Upper lobe of right lung (tissue), 1 donor: ENCODE results near the gene SCNN1A. TPM values are rescaled to one million over a fixed set of nuclear protein-coding genes. Genes with fewer than 3 reads are reported as not detected.

ENCODE experiments used
- ATAC-seq: fragments of 200-7000 bp; cut with Tn5 transposase; one replicate; pipeline ENCODE4 v1.9.1; 2020; ENCODE audit warnings: mild to moderate bottlenecking, moderate library complexity
- DNase-seq: peaks from one replicate; pipeline ENCODE4 v3.0.0-alpha.2; 2020
- H3K27ac ChIP-seq: fragments of 200-600 bp; one replicate; pipeline ENCODE4 v1.8.0; 2022
- H3K27me3 ChIP-seq: fragments of 200-600 bp; one replicate; pipeline ENCODE4 v1.8.0; 2022; ENCODE audit warnings: mild to moderate bottlenecking
- H3K36me3 ChIP-seq: fragments of 200-600 bp; one replicate; pipeline ENCODE4 v1.8.0; 2022
- H3K4me1 ChIP-seq: fragments of 200-600 bp; one replicate; pipeline ENCODE4 v1.8.0; 2022
- H3K4me3 ChIP-seq: fragments of 200-600 bp; one replicate; pipeline ENCODE4 v1.8.0; 2022; ENCODE audit warnings: mild to moderate bottlenecking
- H3K9me3 ChIP-seq: fragments of 200-600 bp; one replicate; pipeline ENCODE4 v1.8.0; 2022
- intact Hi-C: fragments of 100-400 bp; cut with DNase I; formaldehyde crosslinking; loops from one replicate; pipeline ENCODE4 v1.11.0; 2022
- total RNA-seq: library from RNA; stranded (reverse); fragmentation: NEBNext Ultra II Directional; extraction: Animal tissue kit (Norgen Biotek cat#: 25700); gene quantifications from one replicate; pipeline ENCODE4 v1.2.1, GENCODE V29; 2021
- TF ChIP-seq, protein P1 (sequence below): fragments of 200-600 bp; IDR thresholded peaks from one replicate; pipeline ENCODE4 v1.8.0; 2022; ENCODE audit warnings: antibody characterized with exemption
- donor health status: DM: no; HTN: yes; CAD: no; lungs with severe emphysema.

Gene SCNN1A
- total RNA-seq, 1 donor from 2014 or later = 199 TPM

GRCh38 chr12:6399884-6400644 is 24.7 kb upstream of the SCNN1A start:
- Histone ChIP-seq H3K4me1 (no peaks in the 10 kb centered on the region), H3K9me3 (no peaks in the 10 kb centered on the region), H3K36me3 (peaks cover 5% of the 10 kb centered on the region), H3K4me3 (no peak overlapping the region), H3K27ac (no peak overlapping the region), H3K27me3 (no peaks in the 10 kb centered on the region)
- no peak for ATAC-seq
- TF ChIP-seq, protein P1, sequence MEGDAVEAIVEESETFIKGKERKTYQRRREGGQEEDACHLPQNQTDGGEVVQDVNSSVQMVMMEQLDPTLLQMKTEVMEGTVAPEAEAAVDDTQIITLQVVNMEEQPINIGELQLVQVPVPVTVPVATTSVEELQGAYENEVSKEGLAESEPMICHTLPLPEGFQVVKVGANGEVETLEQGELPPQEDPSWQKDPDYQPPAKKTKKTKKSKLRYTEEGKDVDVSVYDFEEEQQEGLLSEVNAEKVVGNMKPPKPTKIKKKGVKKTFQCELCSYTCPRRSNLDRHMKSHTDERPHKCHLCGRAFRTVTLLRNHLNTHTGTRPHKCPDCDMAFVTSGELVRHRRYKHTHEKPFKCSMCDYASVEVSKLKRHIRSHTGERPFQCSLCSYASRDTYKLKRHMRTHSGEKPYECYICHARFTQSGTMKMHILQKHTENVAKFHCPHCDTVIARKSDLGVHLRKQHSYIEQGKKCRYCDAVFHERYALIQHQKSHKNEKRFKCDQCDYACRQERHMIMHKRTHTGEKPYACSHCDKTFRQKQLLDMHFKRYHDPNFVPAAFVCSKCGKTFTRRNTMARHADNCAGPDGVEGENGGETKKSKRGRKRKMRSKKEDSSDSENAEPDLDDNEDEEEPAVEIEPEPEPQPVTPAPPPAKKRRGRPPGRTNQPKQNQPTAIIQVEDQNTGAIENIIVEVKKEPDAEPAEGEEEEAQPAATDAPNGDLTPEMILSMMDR = no peak
- no peak for DNase-seq
- intact Hi-C loops = no loop called here

DNA sequence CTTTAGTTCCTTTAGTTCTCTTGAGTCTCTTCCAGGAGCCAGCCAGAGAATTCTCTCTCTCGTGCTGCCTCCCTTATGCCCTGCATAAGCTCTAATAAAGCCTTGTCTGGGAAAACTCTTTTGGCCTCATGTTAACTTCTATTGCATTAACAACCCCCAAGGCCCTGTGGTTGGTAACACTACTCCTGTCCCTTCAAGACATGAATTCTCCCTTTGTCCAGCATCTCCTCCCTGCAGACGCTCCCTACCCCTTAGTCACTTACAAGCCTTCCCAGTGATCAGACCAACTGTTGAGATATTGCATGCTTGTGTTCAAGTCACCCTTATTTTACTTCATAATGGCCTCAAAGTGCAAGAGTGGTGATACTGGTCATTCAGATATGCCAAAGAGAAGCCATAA is 20.7 kb upstream of the SCNN1A start:
- TF ChIP-seq, protein P1 = no peak
- DNase-seq (no peak), ATAC-seq (no peak)
- no peaks in the 10 kb centered on the region for H3K27me3 ChIP-seq
- intact Hi-C loops = no loop called here
- no peak overlapping the region for H3K4me3 ChIP-seq
- H3K36me3 ChIP-seq = peaks cover 13% of the 10 kb centered on the region
- H3K9me3 ChIP-seq = no peaks in the 10 kb centered on the region
- peaks cover 11% of the 10 kb centered on the region for H3K4me1 ChIP-seq
- no peak overlapping the region for H3K27ac ChIP-seq

- ATAC-seq (peak; percentile 44), DNase-seq (no peak)
- Histone ChIP-seq H3K36me3 (peaks cover 27% of the 10 kb centered on the region), H3K27ac (no peak overlapping the region), H3K27me3 (no peaks in the 10 kb centered on the region), H3K4me1 (peaks cover 11% of the 10 kb centered on the region), H3K9me3 (no peaks in the 10 kb centered on the region), H3K4me3 (no peak overlapping the region)
- TF ChIP-seq, protein P1 = no peak
- intact Hi-C loops = no loop called here
These were observed 19.0 kb upstream of the SCNN1A start for GRCh38 chr12:6394398-6394797.

DNA sequence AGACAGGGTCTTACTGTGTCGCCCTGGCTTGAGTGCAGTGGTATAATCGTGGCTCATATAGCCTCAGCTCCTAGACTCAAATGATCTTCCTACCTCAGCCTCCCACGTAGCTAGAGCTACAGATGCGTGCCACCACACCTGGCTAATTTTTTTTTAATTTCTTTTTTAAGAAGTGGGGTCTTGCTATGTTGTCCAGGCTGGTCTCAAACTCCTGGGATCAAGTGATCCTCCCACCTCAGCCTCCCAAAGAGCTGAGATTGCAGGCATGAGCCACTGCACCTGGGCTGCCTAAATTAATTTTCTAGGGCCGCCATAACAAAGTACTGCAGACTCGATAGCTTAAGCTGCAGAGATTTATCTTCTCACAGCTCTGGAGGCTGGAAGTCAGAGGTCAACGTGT is 17.7 kb upstream of the SCNN1A start:
- Histone ChIP-seq H3K9me3 (no peaks in the 10 kb centered on the region), H3K36me3 (peaks cover 39% of the 10 kb centered on the region), H3K4me1 (peaks cover 11% of the 10 kb centered on the region), H3K27me3 (no peaks in the 10 kb centered on the region), H3K27ac (no peak overlapping the region), H3K4me3 (no peak overlapping the region)
- intact Hi-C loops = no loop called here
- TF ChIP-seq, protein P1 = no peak
- ATAC-seq (no peak), DNase-seq (no peak)

DNA sequence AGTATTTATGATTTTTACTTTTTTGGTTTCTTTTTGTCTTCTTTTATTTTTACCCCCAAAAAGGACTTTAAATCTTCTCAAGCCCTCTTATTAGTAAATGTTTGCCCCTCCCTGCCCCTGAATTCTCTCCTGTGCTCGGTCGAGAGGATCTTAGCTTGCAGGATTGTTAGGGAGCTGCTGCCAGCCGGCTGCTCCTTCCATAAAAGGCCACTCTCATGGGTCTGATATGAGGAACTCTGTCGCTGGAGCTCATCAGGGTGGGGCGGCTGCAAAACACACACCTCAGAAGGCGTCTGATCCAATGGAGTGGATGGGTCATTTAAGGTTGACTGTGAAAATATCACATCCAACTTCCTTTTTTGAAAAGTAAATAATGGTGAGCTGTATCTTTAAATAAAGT is 17.1 kb upstream of the SCNN1A start:
- Histone ChIP-seq H3K4me3 (no peak overlapping the region), H3K27ac (peak overlapping the region; percentile 26), H3K9me3 (no peaks in the 10 kb centered on the region), H3K36me3 (peaks cover 41% of the 10 kb centered on the region), H3K27me3 (no peaks in the 10 kb centered on the region), H3K4me1 (peaks cover 11% of the 10 kb centered on the region)
- ATAC-seq (peak; percentile 82), DNase-seq (no peak)
- TF ChIP-seq, protein P1 = no peak
- intact Hi-C loops = no loop called here
